Loucy (cell line): Measurements from ENCODE around the gene VPS9D1.

Experiments used
- H2AFZ ChIP-seq: fragments of 200-600 bp; sonication (generic); 2 replicates; pipeline ENCODE4 v1.6.0; 2016; ENCODE audit warnings: antibody characterized with exemption, mild to moderate bottlenecking, low read length, moderate library complexity
- H3F3A ChIP-seq: fragments of 200-600 bp; 2 replicates; pipeline ENCODE4 v1.6.0; 2016; ENCODE audit warnings: antibody characterized with exemption, low read depth, mild to moderate bottlenecking
- H3K27me3 ChIP-seq: fragments of 200-600 bp; sonication (generic); 2 replicates; pipeline ENCODE4 v1.6.1; 2014; ENCODE audit warnings: low read length, mild to moderate bottlenecking; ENCODE audit not compliant: insufficient read depth, poor library complexity, severe bottlenecking
- H3K36me3 ChIP-seq: fragments of 200-600 bp; sonication (generic); 2 replicates; pipeline ENCODE4 v1.6.1; 2016; ENCODE audit warnings: low read length; ENCODE audit not compliant: insufficient read depth
- H3K4me1 ChIP-seq: fragments of 200-600 bp; sonication (generic); 2 replicates; pipeline ENCODE4 v1.5.1; 2014; ENCODE audit warnings: low read length, mild to moderate bottlenecking; ENCODE audit not compliant: insufficient read depth, poor library complexity, severe bottlenecking
- H3K4me2 ChIP-seq: fragments of 200-600 bp; sonication (generic); 2 replicates; pipeline ENCODE4 v1.6.0; 2014; ENCODE audit warnings: antibody characterized with exemption, low read length, low read depth, mild to moderate bottlenecking; ENCODE audit not compliant: poor library complexity, severe bottlenecking
- H3K4me3 ChIP-seq: fragments of 200-600 bp; sonication (generic); 2 replicates; pipeline ENCODE4 v1.5.1; 2014; ENCODE audit warnings: low read length, mild to moderate bottlenecking, mixed read lengths; ENCODE audit not compliant: poor library complexity, severe bottlenecking
- H3K79me2 ChIP-seq: fragments of 200-600 bp; sonication (generic); 2 replicates; pipeline ENCODE4 v1.6.1; 2014; ENCODE audit warnings: low read length; ENCODE audit not compliant: insufficient read depth
- H3K9ac ChIP-seq: fragments of 200-600 bp; sonication (generic); 2 replicates; pipeline ENCODE4 v1.6.0; 2014; ENCODE audit warnings: mild to moderate bottlenecking, low read depth, low read length, moderate library complexity; ENCODE audit not compliant: poor library complexity, severe bottlenecking
- H3K9me2 ChIP-seq: fragments of 200-600 bp; sonication (generic); replicated peaks from 2 replicates; pipeline ENCODE4 v1.6.1; 2016; ENCODE audit warnings: low read depth, low read length, mixed read lengths
- H3K9me3 ChIP-seq: fragments of 200-600 bp; sonication (generic); 2 replicates; pipeline ENCODE4 v1.6.1; 2014; ENCODE audit warnings: mild to moderate bottlenecking, antibody characterized with exemption, low read length, low read depth; ENCODE audit not compliant: insufficient read depth
- H4K20me1 ChIP-seq: fragments of 200-600 bp; sonication (generic); 2 replicates; pipeline ENCODE4 v1.6.0; 2014; ENCODE audit warnings: antibody characterized with exemption, low read length, mild to moderate bottlenecking; ENCODE audit not compliant: insufficient read depth, poor library complexity, severe bottlenecking
- CTCF ChIP-seq: fragments of 200-600 bp; sonication (generic); conservative IDR thresholded peaks from 2 replicates; pipeline ENCODE4 v1.5.1; 2014; ENCODE audit warnings: mild to moderate bottlenecking, antibody characterized with exemption, low read length
- EZH2phosphoT487 ChIP-seq: fragments of 200-600 bp; IDR thresholded peaks from 2 replicates; pipeline ENCODE4 v1.6.1; 2018; ENCODE audit warnings: antibody characterized with exemption, mild to moderate bottlenecking, moderate library complexity, borderline replicate concordance

Gene VPS9D1

GRCh38 chr16:89733322-89733721 lies 12.6 kb upstream of the VPS9D1 start:
- no peak overlapping the region for H3K9ac ChIP-seq
- no peak overlapping the region for H3K4me2 ChIP-seq
- no peaks in the 10 kb centered on the region for H3K9me3 ChIP-seq
- H3K27me3 ChIP-seq: no peaks in the 10 kb centered on the region
- H3K36me3 ChIP-seq: peaks cover 21% of the 10 kb centered on the region; the same call in 1 of the 2 replicates
- no peaks in the 10 kb centered on the region for H3F3A ChIP-seq
- H3K9me2 ChIP-seq: no peaks in the 10 kb centered on the region
- H2AFZ ChIP-seq: no peak overlapping the region
- H3K4me1 ChIP-seq: no peaks in the 10 kb centered on the region
- H3K4me3 ChIP-seq: no peak overlapping the region
- H3K79me2 ChIP-seq: no peaks in the 10 kb centered on the region
- peaks cover 4% of the 10 kb centered on the region for H4K20me1 ChIP-seq
- TF ChIP-seq CTCF (no peak), EZH2phosphoT487 (no peak)

GRCh38 chr16:89732918-89733242 lies 12.2 kb upstream of the VPS9D1 start:
- no peak overlapping the region for H3K9ac ChIP-seq
- H3K27me3 ChIP-seq: no peaks in the 10 kb centered on the region
- no peaks in the 10 kb centered on the region for H3K9me3 ChIP-seq
- H3F3A ChIP-seq: no peaks in the 10 kb centered on the region
- no peaks in the 10 kb centered on the region for H3K4me1 ChIP-seq
- peaks cover 17% of the 10 kb centered on the region; the same call in 1 of the 2 replicates for H3K36me3 ChIP-seq
- no peak overlapping the region for H3K4me2 ChIP-seq
- H3K79me2 ChIP-seq: no peaks in the 10 kb centered on the region
- no peak overlapping the region for H3K4me3 ChIP-seq
- TF ChIP-seq CTCF: no peak
- TF ChIP-seq EZH2phosphoT487: no peak
- H4K20me1 ChIP-seq: peaks cover 4% of the 10 kb centered on the region
- no peaks in the 10 kb centered on the region for H3K9me2 ChIP-seq
- H2AFZ ChIP-seq: no peak overlapping the region

GRCh38 chr16:89732142-89732917 lies 11.6 kb upstream of the VPS9D1 start:
- Histone ChIP-seq H3K4me3 (no peak overlapping the region), H2AFZ (no peak overlapping the region), H3K27me3 (no peaks in the 10 kb centered on the region), H3K9me2 (no peaks in the 10 kb centered on the region), H3K36me3 (peaks cover 12% of the 10 kb centered on the region; the same call in 1 of the 2 replicates), H3K9ac (no peak overlapping the region), H3K9me3 (no peaks in the 10 kb centered on the region), H3K4me2 (no peak overlapping the region), H4K20me1 (no peaks in the 10 kb centered on the region), H3K4me1 (no peaks in the 10 kb centered on the region), H3F3A (no peaks in the 10 kb centered on the region), H3K79me2 (no peaks in the 10 kb centered on the region)
- TF ChIP-seq CTCF (no peak), EZH2phosphoT487 (no peak)
